ENCODE data around the gene CABLES1. TPM values are rescaled to one million over a fixed set of nuclear protein-coding genes. Genes with fewer than 3 reads are reported as not detected.

CABLES1 gene
- polyA plus RNA-seq, 1 donor (not counting 4 experiments of a cell fraction or from before 2014, with no cell fraction given), result 1.00 TPM

- Histone ChIP-seq H4K20me1 (ENCODE audit: control insufficient read depth, extremely low read depth, insufficient read depth, low read length) (no peaks in the 10 kb centered on the region), H3K36me3 (ENCODE audit: control insufficient read depth in 2 of 2, extremely low read depth in 1 of 2, insufficient read depth in 2 of 2, low read length in 2 of 2) (no peaks in the 10 kb centered on the region), H3K9me3 (ENCODE audit: control insufficient read depth, low read depth, low read length) (no peaks in the 10 kb centered on the region), H3K4me3 (ENCODE audit: control insufficient read depth in 2 of 3, extremely low read depth in 1 of 3, insufficient read depth in 2 of 3, low read depth in 1 of 3, low read length in 3 of 3) (no peak overlapping the region), H3K79me2 (ENCODE audit: control insufficient read depth, insufficient read depth, low read length) (no peaks in the 10 kb centered on the region), H3K4me2 (ENCODE audit: control insufficient read depth, extremely low read depth, insufficient read depth, low read depth, low read length) (no peak overlapping the region), H3K27ac (ENCODE audit: control insufficient read depth, insufficient read depth, low read length) (no peak overlapping the region), H3K4me1 (ENCODE audit: control insufficient read depth, extremely low read depth, insufficient read depth, low read length) (peaks cover 19% of the 10 kb centered on the region), H3K27me3 (ENCODE audit: control insufficient read depth, extremely low read depth, insufficient read depth, low read length) (no peaks in the 10 kb centered on the region), H3K9me1 (ENCODE audit: control insufficient read depth, extremely low read depth, insufficient read depth, low read length) (no peaks in the 10 kb centered on the region), H2AFZ (ENCODE audit: control insufficient read depth, low read length) (no peak overlapping the region), H3K9ac (ENCODE audit: control insufficient read depth, extremely low read depth, insufficient read depth, low read length) (no peak overlapping the region)
- no peak for DNase-seq (ENCODE audit: low read depth, low spot score)
- no peak for FAIRE-seq
- dilution Hi-C loops (cut with MboI; ENCODE audit: extremely low pct_ligation_motif_present, low sequenced_read_pairs), result no loop called here
- TF ChIP-seq EZH2 (IDR thresholded peaks at IDR 0.05; ENCODE audit: low read length) (no peak), CTCF (optimal IDR thresholded peaks at IDR 0.05 in 1 of 3, IDR thresholded peaks at IDR 0.05 in 1 of 3, conservative IDR thresholded peaks at IDR 0.05 in 1 of 3; ENCODE audit: extremely low read depth in 1 of 3, insufficient read depth in 2 of 3, low read length in 3 of 3) (no peak)
Measured at GRCh38 chr18:23205980-23206379, 70.7 kb downstream of the CABLES1 start.

DNA sequence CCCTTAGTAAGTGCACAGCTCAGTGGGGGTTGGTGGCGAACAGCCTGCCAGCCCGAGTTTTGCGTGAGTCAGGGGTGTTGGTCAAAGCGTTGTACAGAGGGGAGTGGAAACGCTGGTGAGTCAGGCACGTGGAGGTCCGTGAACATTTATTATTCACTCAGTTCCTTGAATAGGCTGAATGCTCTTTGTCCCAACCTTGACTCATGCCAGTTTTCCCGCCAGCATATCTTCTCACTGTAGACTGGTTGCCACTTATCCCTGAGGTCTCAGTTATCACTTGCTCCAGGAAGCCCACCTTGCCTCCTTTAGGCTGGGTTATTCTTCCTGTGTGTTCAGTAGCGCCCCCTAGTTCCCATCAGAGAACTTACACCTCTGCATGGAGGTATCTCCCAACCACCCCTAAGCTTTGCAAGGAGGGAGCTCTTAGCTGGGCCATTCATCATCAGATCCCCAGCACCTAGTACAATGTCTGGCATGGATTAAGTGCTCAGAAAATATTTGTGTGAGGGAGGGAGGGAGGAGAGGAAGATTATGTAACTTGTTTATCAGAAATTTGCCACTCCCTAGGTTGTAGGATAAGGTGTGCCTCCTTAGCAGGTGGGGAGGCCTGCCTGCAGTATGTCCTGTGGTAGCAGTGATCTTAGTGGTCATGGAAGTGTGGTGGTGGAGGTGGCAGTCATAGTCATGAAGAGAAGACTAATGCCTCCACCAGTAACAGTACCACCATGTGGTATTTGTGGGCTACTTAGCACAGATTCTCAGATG, 72.1 kb downstream of the CABLES1 start:
- Histone ChIP-seq H3K4me1 (ENCODE audit: control insufficient read depth, extremely low read depth, insufficient read depth, low read length) (peaks cover 23% of the 10 kb centered on the region), H3K9me3 (ENCODE audit: control insufficient read depth, low read depth, low read length) (no peaks in the 10 kb centered on the region), H3K79me2 (ENCODE audit: control insufficient read depth, insufficient read depth, low read length) (no peaks in the 10 kb centered on the region), H3K27ac (ENCODE audit: control insufficient read depth, insufficient read depth, low read length) (no peak overlapping the region), H3K4me2 (ENCODE audit: control insufficient read depth, extremely low read depth, insufficient read depth, low read depth, low read length) (no peak overlapping the region), H2AFZ (ENCODE audit: control insufficient read depth, low read length) (no peak overlapping the region), H4K20me1 (ENCODE audit: control insufficient read depth, extremely low read depth, insufficient read depth, low read length) (no peaks in the 10 kb centered on the region), H3K27me3 (ENCODE audit: control insufficient read depth, extremely low read depth, insufficient read depth, low read length) (no peaks in the 10 kb centered on the region), H3K4me3 (ENCODE audit: control insufficient read depth in 2 of 3, extremely low read depth in 1 of 3, insufficient read depth in 2 of 3, low read depth in 1 of 3, low read length in 3 of 3) (no peak overlapping the region), H3K36me3 (ENCODE audit: control insufficient read depth in 2 of 2, extremely low read depth in 1 of 2, insufficient read depth in 2 of 2, low read length in 2 of 2) (no peaks in the 10 kb centered on the region), H3K9ac (ENCODE audit: control insufficient read depth, extremely low read depth, insufficient read depth, low read length) (no peak overlapping the region), H3K9me1 (ENCODE audit: control insufficient read depth, extremely low read depth, insufficient read depth, low read length) (no peaks in the 10 kb centered on the region)
- DNase-seq (ENCODE audit: low read depth, low spot score), result no peak
- FAIRE-seq, result no peak
- TF ChIP-seq CTCF (optimal IDR thresholded peaks at IDR 0.05 in 1 of 3, IDR thresholded peaks at IDR 0.05 in 1 of 3, conservative IDR thresholded peaks at IDR 0.05 in 1 of 3; ENCODE audit: extremely low read depth in 1 of 3, insufficient read depth in 2 of 3, low read length in 3 of 3) (peak; percentile 52 to 57 (median 56)), EZH2 (IDR thresholded peaks at IDR 0.05; ENCODE audit: low read length) (no peak)
- dilution Hi-C loops (cut with MboI; ENCODE audit: extremely low pct_ligation_motif_present, low sequenced_read_pairs), result no loop called here

All from keratinocyte (primary cell).